Loucy (cell line): Measurements from ENCODE around the gene NCF1.
"Not testable (repeated sequence)": the region's sequence is repeated elsewhere in the genome, so short reads cannot be mapped to it uniquely, and the experiment has no call there.

Experiments
- H2AFZ ChIP-seq: fragments of 200-600 bp; sonication (generic); 2 replicates; pipeline ENCODE4 v1.6.0; 2016; ENCODE audit warnings: antibody characterized with exemption, mild to moderate bottlenecking, low read length, moderate library complexity
- H3F3A ChIP-seq: fragments of 200-600 bp; 2 replicates; pipeline ENCODE4 v1.6.0; 2016; ENCODE audit warnings: antibody characterized with exemption, low read depth, mild to moderate bottlenecking
- H3K27me3 ChIP-seq: fragments of 200-600 bp; sonication (generic); 2 replicates; pipeline ENCODE4 v1.6.1; 2014; ENCODE audit warnings: low read length, mild to moderate bottlenecking; ENCODE audit not compliant: insufficient read depth, poor library complexity, severe bottlenecking
- H3K36me3 ChIP-seq: fragments of 200-600 bp; sonication (generic); 2 replicates; pipeline ENCODE4 v1.6.1; 2016; ENCODE audit warnings: low read length; ENCODE audit not compliant: insufficient read depth
- H3K4me1 ChIP-seq: fragments of 200-600 bp; sonication (generic); 2 replicates; pipeline ENCODE4 v1.5.1; 2014; ENCODE audit warnings: low read length, mild to moderate bottlenecking; ENCODE audit not compliant: insufficient read depth, poor library complexity, severe bottlenecking
- H3K4me2 ChIP-seq: fragments of 200-600 bp; sonication (generic); 2 replicates; pipeline ENCODE4 v1.6.0; 2014; ENCODE audit warnings: antibody characterized with exemption, low read length, low read depth, mild to moderate bottlenecking; ENCODE audit not compliant: poor library complexity, severe bottlenecking
- H3K4me3 ChIP-seq: fragments of 200-600 bp; sonication (generic); 2 replicates; pipeline ENCODE4 v1.5.1; 2014; ENCODE audit warnings: low read length, mild to moderate bottlenecking, mixed read lengths; ENCODE audit not compliant: poor library complexity, severe bottlenecking
- H3K79me2 ChIP-seq: fragments of 200-600 bp; sonication (generic); 2 replicates; pipeline ENCODE4 v1.6.1; 2014; ENCODE audit warnings: low read length; ENCODE audit not compliant: insufficient read depth
- H3K9ac ChIP-seq: fragments of 200-600 bp; sonication (generic); 2 replicates; pipeline ENCODE4 v1.6.0; 2014; ENCODE audit warnings: mild to moderate bottlenecking, low read depth, low read length, moderate library complexity; ENCODE audit not compliant: poor library complexity, severe bottlenecking
- H3K9me2 ChIP-seq: fragments of 200-600 bp; sonication (generic); replicated peaks from 2 replicates; pipeline ENCODE4 v1.6.1; 2016; ENCODE audit warnings: low read depth, low read length, mixed read lengths
- H3K9me3 ChIP-seq: fragments of 200-600 bp; sonication (generic); 2 replicates; pipeline ENCODE4 v1.6.1; 2014; ENCODE audit warnings: mild to moderate bottlenecking, antibody characterized with exemption, low read length, low read depth; ENCODE audit not compliant: insufficient read depth
- H4K20me1 ChIP-seq: fragments of 200-600 bp; sonication (generic); 2 replicates; pipeline ENCODE4 v1.6.0; 2014; ENCODE audit warnings: antibody characterized with exemption, low read length, mild to moderate bottlenecking; ENCODE audit not compliant: insufficient read depth, poor library complexity, severe bottlenecking

Gene NCF1

GRCh38 chr7:74829959-74830358 lies 56.1 kb downstream of the NCF1 start:
- not testable (repeated sequence) for H3K9me2 ChIP-seq, H3K4me3 ChIP-seq, H3K4me2 ChIP-seq, H3K36me3 ChIP-seq, H3K4me1 ChIP-seq, H3F3A ChIP-seq, H2AFZ ChIP-seq, H3K79me2 ChIP-seq, H3K9me3 ChIP-seq, H3K9ac ChIP-seq, H4K20me1 ChIP-seq, H3K27me3 ChIP-seq

DNA sequence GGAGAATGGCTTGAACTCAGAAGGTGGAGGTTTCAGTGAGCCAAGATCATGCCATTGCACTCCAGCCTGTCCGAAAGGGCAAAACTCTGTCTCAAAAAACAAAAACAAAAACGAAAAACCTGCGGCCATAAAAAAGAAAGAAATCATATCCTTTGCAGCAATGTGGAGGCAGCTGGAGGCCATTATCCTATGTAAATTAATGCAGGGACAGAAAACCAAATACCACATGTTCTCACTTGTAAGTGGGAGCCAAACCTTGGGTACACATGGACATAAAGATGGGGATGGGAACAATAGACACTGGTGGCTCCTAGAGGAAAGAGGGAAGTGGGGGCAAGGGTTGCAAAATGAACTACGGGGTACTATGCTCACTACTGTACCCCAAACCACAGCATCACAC lies 56.6 kb downstream of the NCF1 start:
- not testable (repeated sequence) for H3K4me3 ChIP-seq, H3F3A ChIP-seq, H3K27me3 ChIP-seq, H3K4me1 ChIP-seq, H3K9ac ChIP-seq, H3K36me3 ChIP-seq, H3K9me2 ChIP-seq, H3K9me3 ChIP-seq, H3K4me2 ChIP-seq, H3K79me2 ChIP-seq, H4K20me1 ChIP-seq, H2AFZ ChIP-seq
